HEK293 (cell line): ENCODE results near the gene CYB561D2.

ENCODE experiments used
- FEZF1 ChIP-seq: fragments of 450-650 bp; formaldehyde crosslinking; IDR thresholded peaks from 2 replicates; pipeline ENCODE4 v1.5.1; 2016; ENCODE audit warnings: missing biosample characterization, missing genetic modification characterization
- GLIS1 ChIP-seq: fragments of 450-650 bp; formaldehyde crosslinking; IDR thresholded peaks from 2 replicates; pipeline ENCODE4 v1.5.1; 2016; ENCODE audit warnings: missing biosample characterization, missing genetic modification characterization
- HOXA7 ChIP-seq: sonication (generic); formaldehyde crosslinking; IDR thresholded peaks from 2 replicates; pipeline ENCODE4 v1.8.1; 2022; ENCODE audit warnings: missing genetic modification reagents, borderline replicate concordance
- KLF8 ChIP-seq: fragments of 450-650 bp; formaldehyde crosslinking; IDR thresholded peaks from 2 replicates; pipeline ENCODE4 v1.5.1; 2016; ENCODE audit warnings: missing biosample characterization, missing genetic modification characterization
- MZF1 ChIP-seq: fragments of 450-650 bp; formaldehyde crosslinking; IDR thresholded peaks from 2 replicates; pipeline ENCODE4 v1.5.1; 2017; ENCODE audit warnings: missing biosample characterization, missing genetic modification characterization, borderline replicate concordance
- SCRT2 ChIP-seq: fragments of 450-650 bp; formaldehyde crosslinking; IDR thresholded peaks from 2 replicates; pipeline ENCODE4 v1.5.1; 2016; ENCODE audit warnings: missing biosample characterization, missing genetic modification characterization
- YY1 ChIP-seq: fragments of 450-650 bp; formaldehyde crosslinking; IDR thresholded peaks from 2 replicates; pipeline ENCODE4 v1.5.1; 2018; ENCODE audit warnings: missing biosample characterization, missing genetic modification characterization
- ZFHX2 ChIP-seq: fragments of 450-650 bp; formaldehyde crosslinking; conservative IDR thresholded peaks from 2 replicates; pipeline ENCODE4 v1.5.1; 2016; ENCODE audit warnings: missing biosample characterization, missing genetic modification characterization
- ZNF132 ChIP-seq: fragments of 450-650 bp; formaldehyde crosslinking; IDR thresholded peaks from 2 replicates; pipeline ENCODE4 v1.5.1; 2017; ENCODE audit warnings: missing biosample characterization, missing genetic modification characterization, borderline replicate concordance
- ZNF302 ChIP-seq: fragments of 450-650 bp; formaldehyde crosslinking; IDR thresholded peaks from 2 replicates; pipeline ENCODE4 v1.5.1; 2016; ENCODE audit warnings: missing biosample characterization, missing genetic modification characterization, low read depth
- ZNF350 ChIP-seq: fragments of 450-650 bp; formaldehyde crosslinking; IDR thresholded peaks from 2 replicates; pipeline ENCODE4 v1.5.0; 2017; ENCODE audit warnings: missing biosample characterization, mild to moderate bottlenecking, missing genetic modification characterization
- ZNF521 ChIP-seq: fragments of 450-650 bp; formaldehyde crosslinking; IDR thresholded peaks from 2 replicates; pipeline ENCODE4 v1.5.1; 2017; ENCODE audit warnings: missing biosample characterization, mild to moderate bottlenecking, missing genetic modification characterization
- ZNF623 ChIP-seq: fragments of 450-650 bp; formaldehyde crosslinking; IDR thresholded peaks from 2 replicates; pipeline ENCODE4 v1.5.1; 2016; ENCODE audit warnings: missing biosample characterization, missing genetic modification characterization
- ZNF830 ChIP-seq: fragments of 450-650 bp; IDR thresholded peaks from 2 replicates; pipeline ENCODE4 v1.5.0; 2018; ENCODE audit warnings: missing biosample characterization, missing genetic modification characterization, low read depth, mild to moderate bottlenecking, moderate library complexity
- TF ChIP-seq, protein P1 (sequence below): fragments of 450-650 bp; formaldehyde crosslinking; conservative IDR thresholded peaks from 2 replicates; pipeline ENCODE4 v1.5.1; 2016; ENCODE audit warnings: low read depth, missing biosample characterization, missing genetic modification characterization
- TF ChIP-seq, protein P2 (sequence below): fragments of 450-650 bp; IDR thresholded peaks from 2 replicates; pipeline ENCODE4 v1.5.1; 2018; ENCODE audit warnings: missing biosample characterization, missing genetic modification characterization
- TF ChIP-seq, protein P3 (sequence below): sonication (generic); formaldehyde crosslinking; IDR thresholded peaks from 2 replicates; pipeline ENCODE4 v1.8.1; 2022; ENCODE audit warnings: mild to moderate bottlenecking, moderate library complexity, missing genetic modification reagents
- TF ChIP-seq, protein P4 (sequence below): fragments of 450-650 bp; formaldehyde crosslinking; IDR thresholded peaks from 2 replicates; pipeline ENCODE4 v1.5.0; 2017; ENCODE audit warnings: missing biosample characterization, missing genetic modification characterization, borderline replicate concordance
- TF ChIP-seq, protein P5 (sequence below): fragments of 450-650 bp; formaldehyde crosslinking; IDR thresholded peaks from 2 replicates; pipeline ENCODE4; 2016; ENCODE audit warnings: missing biosample characterization, missing genetic modification characterization
- TF ChIP-seq, protein P6 (sequence below): fragments of 450-650 bp; formaldehyde crosslinking; IDR thresholded peaks from 2 replicates; pipeline ENCODE4 v1.5.1; 2016; ENCODE audit warnings: missing biosample characterization, missing genetic modification characterization
- TF ChIP-seq, protein P7 (sequence below): fragments of 450-650 bp; formaldehyde crosslinking; IDR thresholded peaks from 2 replicates; pipeline ENCODE4 v1.5.1; 2016; ENCODE audit warnings: missing biosample characterization, missing genetic modification characterization
- TF ChIP-seq, protein P8 (sequence below): fragments of 450-650 bp; formaldehyde crosslinking; IDR thresholded peaks from 2 replicates; pipeline ENCODE4 v1.5.1; 2016; ENCODE audit warnings: missing biosample characterization, missing genetic modification characterization

The CYB561D2 gene

DNA sequence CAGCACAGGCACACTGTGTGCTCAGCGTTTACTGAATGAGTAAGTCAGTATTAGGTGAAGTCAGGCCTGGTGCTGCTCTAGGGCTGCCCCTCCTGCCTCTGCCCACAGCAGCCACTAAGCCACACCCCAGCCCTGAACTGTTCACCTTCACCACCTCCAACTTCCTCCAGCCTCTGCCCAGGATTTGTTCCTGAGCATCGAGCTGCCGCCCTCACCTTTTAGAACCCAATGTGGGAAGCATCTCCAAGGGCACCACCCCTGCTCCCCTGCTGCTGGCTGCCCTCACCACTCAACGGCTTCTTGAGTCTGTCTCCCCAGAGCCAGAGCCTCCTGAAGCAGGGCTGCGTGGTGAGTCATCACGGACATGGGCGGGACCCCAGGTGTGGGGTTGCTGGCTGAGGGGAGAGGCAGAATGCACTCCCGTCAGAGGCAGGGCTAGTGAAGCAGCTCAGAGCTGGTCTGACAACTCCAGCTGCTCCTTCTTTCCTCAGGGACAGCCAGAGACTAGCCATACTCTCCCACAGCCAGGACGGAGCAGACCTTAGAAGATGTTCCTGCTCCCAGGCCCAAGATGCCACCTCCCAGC is 33.9 kb upstream of the CYB561D2 start (continued):
- TF ChIP-seq MZF1: no peak
- TF ChIP-seq ZFHX2 (tag by site-specific recombination): peak; percentile 92
- TF ChIP-seq, protein P1, sequence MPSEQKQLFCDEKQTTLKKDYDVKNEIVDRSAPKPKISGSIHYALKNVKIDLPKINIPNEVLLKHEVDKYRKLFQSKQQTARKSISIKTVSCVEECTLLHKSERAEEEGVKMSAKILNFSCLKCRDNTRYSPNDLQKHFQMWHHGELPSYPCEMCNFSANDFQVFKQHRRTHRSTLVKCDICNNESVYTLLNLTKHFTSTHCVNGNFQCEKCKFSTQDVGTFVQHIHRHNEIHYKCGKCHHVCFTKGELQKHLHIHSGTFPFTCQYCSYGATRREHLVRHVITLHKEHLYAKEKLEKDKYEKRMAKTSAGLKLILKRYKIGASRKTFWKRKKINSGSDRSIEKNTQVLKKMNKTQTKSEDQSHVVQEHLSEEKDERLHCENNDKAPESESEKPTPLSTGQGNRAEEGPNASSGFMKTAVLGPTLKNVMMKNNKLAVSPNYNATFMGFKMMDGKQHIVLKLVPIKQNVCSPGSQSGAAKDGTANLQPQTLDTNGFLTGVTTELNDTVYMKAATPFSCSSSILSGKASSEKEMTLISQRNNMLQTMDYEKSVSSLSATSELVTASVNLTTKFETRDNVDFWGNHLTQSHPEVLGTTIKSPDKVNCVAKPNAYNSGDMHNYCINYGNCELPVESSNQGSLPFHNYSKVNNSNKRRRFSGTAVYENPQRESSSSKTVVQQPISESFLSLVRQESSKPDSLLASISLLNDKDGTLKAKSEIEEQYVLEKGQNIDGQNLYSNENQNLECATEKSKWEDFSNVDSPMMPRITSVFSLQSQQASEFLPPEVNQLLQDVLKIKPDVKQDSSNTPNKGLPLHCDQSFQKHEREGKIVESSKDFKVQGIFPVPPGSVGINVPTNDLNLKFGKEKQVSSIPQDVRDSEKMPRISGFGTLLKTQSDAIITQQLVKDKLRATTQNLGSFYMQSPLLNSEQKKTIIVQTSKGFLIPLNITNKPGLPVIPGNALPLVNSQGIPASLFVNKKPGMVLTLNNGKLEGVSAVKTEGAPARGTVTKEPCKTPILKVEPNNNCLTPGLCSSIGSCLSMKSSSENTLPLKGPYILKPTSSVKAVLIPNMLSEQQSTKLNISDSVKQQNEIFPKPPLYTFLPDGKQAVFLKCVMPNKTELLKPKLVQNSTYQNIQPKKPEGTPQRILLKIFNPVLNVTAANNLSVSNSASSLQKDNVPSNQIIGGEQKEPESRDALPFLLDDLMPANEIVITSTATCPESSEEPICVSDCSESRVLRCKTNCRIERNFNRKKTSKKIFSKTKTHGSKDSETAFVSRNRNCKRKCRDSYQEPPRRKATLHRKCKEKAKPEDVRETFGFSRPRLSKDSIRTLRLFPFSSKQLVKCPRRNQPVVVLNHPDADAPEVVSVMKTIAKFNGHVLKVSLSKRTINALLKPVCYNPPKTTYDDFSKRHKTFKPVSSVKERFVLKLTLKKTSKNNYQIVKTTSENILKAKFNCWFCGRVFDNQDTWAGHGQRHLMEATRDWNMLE (tag by site-specific recombination): no peak
- no peak for TF ChIP-seq ZNF830 (tag by site-specific recombination)
- TF ChIP-seq, protein P2, sequence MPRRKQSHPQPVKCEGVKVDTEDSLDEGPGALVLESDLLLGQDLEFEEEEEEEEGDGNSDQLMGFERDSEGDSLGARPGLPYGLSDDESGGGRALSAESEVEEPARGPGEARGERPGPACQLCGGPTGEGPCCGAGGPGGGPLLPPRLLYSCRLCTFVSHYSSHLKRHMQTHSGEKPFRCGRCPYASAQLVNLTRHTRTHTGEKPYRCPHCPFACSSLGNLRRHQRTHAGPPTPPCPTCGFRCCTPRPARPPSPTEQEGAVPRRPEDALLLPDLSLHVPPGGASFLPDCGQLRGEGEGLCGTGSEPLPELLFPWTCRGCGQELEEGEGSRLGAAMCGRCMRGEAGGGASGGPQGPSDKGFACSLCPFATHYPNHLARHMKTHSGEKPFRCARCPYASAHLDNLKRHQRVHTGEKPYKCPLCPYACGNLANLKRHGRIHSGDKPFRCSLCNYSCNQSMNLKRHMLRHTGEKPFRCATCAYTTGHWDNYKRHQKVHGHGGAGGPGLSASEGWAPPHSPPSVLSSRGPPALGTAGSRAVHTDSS (tag by site-specific recombination): no peak
- no peak for TF ChIP-seq SCRT2 (tag by site-specific recombination)
- TF ChIP-seq, protein P3, sequence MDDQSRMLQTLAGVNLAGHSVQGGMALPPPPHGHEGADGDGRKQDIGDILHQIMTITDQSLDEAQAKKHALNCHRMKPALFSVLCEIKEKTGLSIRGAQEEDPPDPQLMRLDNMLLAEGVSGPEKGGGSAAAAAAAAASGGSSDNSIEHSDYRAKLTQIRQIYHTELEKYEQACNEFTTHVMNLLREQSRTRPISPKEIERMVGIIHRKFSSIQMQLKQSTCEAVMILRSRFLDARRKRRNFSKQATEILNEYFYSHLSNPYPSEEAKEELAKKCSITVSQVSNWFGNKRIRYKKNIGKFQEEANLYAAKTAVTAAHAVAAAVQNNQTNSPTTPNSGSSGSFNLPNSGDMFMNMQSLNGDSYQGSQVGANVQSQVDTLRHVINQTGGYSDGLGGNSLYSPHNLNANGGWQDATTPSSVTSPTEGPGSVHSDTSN (CRISPR knock-in tag): no peak
- no peak for TF ChIP-seq KLF8 (tag by site-specific recombination)
- TF ChIP-seq, protein P4, sequence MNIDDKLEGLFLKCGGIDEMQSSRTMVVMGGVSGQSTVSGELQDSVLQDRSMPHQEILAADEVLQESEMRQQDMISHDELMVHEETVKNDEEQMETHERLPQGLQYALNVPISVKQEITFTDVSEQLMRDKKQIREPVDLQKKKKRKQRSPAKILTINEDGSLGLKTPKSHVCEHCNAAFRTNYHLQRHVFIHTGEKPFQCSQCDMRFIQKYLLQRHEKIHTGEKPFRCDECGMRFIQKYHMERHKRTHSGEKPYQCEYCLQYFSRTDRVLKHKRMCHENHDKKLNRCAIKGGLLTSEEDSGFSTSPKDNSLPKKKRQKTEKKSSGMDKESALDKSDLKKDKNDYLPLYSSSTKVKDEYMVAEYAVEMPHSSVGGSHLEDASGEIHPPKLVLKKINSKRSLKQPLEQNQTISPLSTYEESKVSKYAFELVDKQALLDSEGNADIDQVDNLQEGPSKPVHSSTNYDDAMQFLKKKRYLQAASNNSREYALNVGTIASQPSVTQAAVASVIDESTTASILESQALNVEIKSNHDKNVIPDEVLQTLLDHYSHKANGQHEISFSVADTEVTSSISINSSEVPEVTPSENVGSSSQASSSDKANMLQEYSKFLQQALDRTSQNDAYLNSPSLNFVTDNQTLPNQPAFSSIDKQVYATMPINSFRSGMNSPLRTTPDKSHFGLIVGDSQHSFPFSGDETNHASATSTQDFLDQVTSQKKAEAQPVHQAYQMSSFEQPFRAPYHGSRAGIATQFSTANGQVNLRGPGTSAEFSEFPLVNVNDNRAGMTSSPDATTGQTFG (tag by site-specific recombination): no peak
- TF ChIP-seq ZNF623 (tag by site-specific recombination): no peak
- TF ChIP-seq ZNF521 (tag by site-specific recombination): no peak
- TF ChIP-seq, protein P5, sequence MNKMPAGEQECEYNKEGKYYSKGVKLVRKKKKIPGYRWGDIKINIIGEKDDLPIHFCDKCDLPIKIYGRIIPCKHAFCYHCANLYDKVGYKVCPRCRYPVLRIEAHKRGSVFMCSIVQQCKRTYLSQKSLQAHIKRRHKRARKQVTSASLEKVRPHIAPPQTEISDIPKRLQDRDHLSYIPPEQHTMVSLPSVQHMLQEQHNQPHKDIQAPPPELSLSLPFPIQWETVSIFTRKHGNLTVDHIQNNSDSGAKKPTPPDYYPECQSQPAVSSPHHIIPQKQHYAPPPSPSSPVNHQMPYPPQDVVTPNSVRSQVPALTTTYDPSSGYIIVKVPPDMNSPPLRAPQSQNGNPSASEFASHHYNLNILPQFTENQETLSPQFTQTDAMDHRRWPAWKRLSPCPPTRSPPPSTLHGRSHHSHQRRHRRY (tag by site-specific recombination): no peak
- TF ChIP-seq, protein P6, sequence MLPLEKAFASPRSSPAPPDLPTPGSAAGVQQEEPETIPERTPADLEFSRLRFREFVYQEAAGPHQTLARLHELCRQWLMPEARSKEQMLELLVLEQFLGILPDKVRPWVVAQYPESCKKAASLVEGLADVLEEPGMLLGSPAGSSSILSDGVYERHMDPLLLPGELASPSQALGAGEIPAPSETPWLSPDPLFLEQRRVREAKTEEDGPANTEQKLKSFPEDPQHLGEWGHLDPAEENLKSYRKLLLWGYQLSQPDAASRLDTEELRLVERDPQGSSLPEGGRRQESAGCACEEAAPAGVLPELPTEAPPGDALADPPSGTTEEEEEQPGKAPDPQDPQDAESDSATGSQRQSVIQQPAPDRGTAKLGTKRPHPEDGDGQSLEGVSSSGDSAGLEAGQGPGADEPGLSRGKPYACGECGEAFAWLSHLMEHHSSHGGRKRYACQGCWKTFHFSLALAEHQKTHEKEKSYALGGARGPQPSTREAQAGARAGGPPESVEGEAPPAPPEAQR (tag by site-specific recombination): no peak
- TF ChIP-seq, protein P7, sequence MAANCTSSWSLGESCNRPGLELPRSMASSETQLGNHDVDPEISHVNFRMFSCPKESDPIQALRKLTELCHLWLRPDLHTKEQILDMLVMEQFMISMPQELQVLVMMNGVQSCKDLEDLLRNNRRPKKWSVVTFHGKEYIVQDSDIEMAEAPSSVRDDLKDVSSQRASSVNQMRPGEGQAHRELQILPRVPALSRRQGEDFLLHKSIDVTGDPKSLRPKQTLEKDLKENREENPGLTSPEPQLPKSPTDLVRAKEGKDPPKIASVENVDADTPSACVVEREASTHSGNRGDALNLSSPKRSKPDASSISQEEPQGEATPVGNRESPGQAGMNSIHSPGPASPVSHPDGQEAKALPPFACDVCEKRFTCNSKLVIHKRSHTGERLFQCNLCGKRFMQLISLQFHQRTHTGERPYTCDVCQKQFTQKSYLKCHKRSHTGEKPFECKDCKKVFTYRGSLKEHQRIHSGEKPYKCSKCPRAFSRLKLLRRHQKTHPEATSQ (tag by site-specific recombination): no peak
- TF ChIP-seq FEZF1 (tag by site-specific recombination): no peak
- TF ChIP-seq GLIS1 (tag by site-specific recombination): peak; percentile 68
- TF ChIP-seq ZNF302 (tag by site-specific recombination): no peak
- TF ChIP-seq, protein P8, sequence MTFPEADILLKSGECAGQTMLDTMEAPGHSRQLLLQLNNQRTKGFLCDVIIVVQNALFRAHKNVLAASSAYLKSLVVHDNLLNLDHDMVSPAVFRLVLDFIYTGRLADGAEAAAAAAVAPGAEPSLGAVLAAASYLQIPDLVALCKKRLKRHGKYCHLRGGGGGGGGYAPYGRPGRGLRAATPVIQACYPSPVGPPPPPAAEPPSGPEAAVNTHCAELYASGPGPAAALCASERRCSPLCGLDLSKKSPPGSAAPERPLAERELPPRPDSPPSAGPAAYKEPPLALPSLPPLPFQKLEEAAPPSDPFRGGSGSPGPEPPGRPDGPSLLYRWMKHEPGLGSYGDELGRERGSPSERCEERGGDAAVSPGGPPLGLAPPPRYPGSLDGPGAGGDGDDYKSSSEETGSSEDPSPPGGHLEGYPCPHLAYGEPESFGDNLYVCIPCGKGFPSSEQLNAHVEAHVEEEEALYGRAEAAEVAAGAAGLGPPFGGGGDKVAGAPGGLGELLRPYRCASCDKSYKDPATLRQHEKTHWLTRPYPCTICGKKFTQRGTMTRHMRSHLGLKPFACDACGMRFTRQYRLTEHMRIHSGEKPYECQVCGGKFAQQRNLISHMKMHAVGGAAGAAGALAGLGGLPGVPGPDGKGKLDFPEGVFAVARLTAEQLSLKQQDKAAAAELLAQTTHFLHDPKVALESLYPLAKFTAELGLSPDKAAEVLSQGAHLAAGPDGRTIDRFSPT (tag by site-specific recombination): peak; percentile 54; the same call in 1 of the 2 replicates
- no peak for TF ChIP-seq YY1 (tag by site-specific recombination)
- TF ChIP-seq ZNF350 (tag by site-specific recombination): no peak
- no peak for TF ChIP-seq ZNF132 (tag by site-specific recombination)
- TF ChIP-seq HOXA7 (CRISPR knock-in tag): no peak
